EH (cell line): ENCODE data around the gene CASQ1.
A peak's percentile ranks its signal among the peaks of the same experiment; 100 is the strongest.

Experiments used
- DNase-seq: peaks from one replicate; pipeline ENCODE4 v3.0.0-alpha.2; 2015; ENCODE audit warnings: low read depth

CASQ1 gene

DNA sequence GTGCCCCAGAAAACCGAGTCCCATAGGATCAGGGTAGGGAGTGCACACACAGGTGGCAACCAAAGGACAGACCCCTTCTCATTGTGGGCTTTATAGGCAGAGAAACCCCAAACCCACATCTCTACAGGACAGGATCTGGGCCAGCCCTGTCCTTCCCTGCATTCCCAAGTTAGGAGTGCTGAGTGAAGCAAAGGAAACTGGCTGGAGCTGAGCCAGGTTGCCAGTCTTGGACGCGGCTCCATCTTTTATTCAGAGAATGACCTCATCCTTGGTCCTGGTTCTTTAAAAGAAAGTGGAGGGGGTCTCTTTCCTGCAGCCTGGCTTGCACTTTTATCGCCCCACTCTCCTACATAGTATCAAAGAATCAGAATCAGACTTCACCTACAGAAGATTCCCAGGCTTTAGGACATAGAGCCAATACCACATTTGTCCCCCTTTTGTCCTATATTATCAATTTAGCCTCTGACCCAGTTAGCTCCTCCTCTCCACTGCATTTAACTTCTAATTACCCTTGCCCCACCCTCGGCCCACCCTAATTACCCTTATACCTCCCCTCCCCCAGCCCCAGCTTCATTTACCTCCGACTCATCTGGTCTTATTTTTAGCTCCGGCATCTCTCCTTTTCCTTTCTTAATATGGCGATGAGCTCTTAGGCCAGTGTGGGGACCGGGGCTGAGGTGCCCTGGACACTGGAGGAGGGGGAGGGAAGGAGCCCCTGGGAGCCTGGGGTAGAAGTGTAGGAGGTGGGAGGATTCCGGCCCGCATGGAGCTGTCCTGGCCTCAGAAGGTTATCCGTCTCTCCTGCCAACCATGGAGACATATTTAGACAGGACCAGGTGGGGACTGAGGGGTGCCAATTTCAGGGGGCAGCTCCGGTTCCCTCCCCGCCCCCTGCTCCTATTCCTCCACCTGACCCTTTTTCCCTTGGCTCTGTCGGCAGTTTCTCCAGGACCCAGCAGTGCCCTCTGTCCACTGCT is at the start of gene CASQ1:
TSS of gene CASQ1 (plus strand) at position 927 of the 977 bp plus-strand sequence. CDS start 177 bp downstream, outside the sequence.
- DNase-seq = peak; percentile 68

- no peak for DNase-seq
These were observed 46.7 kb upstream of the CASQ1 start for GRCh38 chr1:160143695-160144094.

GRCh38 chr1:160144921-160145320 is 45.5 kb upstream of the CASQ1 start:
- DNase-seq = peak; percentile 91

GRCh38 chr1:160146107-160146506 is 44.3 kb upstream of the CASQ1 start:
- no peak for DNase-seq

GRCh38 chr1:160148121-160148520 is 42.3 kb upstream of the CASQ1 start:
- DNase-seq = no peak

DNA sequence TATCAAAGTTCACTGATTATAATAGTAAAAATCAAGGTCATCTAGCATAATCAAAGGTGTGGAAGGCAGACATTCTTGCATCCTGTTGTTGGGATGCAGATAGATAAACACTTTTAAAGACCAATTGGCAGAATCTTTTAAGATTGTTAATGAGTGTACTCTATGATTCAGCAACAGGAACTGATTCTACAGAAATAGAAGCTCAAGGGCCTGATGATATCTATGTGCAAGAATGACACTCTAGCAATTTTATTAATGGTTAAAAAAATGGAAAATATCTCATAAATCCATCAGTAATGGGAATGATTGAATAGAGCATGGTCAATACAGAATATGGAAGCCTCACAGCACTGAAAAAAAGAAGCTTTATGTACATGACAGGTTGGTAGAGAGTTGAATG is 41.1 kb upstream of the CASQ1 start:
- DNase-seq = peak; percentile 52

- DNase-seq = peak; percentile 82
These were observed 40.7 kb upstream of the CASQ1 start for GRCh38 chr1:160149716-160150115.

- no peak for DNase-seq
These were observed 39.1 kb upstream of the CASQ1 start, which contains the start of gene ATP1A4 for GRCh38 chr1:160151303-160151702. ATP1A4 (plus strand) TSS chr1:160151603; CDS start chr1:160152041, 438 bp downstream.

- no peak for DNase-seq
These were observed 35.6 kb upstream of the CASQ1 start for GRCh38 chr1:160154790-160155189.

GRCh38 chr1:160156361-160156760 is 34.0 kb upstream of the CASQ1 start:
- DNase-seq = no peak

- DNase-seq = no peak
These were observed 33.2 kb upstream of the CASQ1 start for GRCh38 chr1:160157174-160157573.

GRCh38 chr1:160158031-160158430 is 32.3 kb upstream of the CASQ1 start:
- DNase-seq = no peak

DNA sequence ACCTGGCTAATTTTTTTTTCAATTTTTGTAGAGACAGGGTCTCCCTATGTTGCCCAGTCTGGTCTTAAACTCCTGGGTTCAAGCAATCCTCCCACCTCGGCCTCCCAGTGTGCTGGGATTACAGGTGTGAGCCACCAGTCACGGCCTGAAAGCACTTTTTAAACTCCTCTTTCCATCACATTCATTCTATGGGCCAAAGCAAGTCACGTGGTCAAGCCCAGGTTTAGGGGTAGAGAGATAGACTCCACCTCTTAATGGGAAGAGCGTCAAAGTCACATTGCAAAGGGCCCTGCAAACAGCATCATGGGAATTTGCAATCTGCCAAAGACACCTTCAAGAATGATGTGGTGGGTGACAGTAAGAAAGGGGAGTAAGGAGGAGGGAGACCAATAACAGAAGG is 31.8 kb upstream of the CASQ1 start:
- no peak for DNase-seq

DNA sequence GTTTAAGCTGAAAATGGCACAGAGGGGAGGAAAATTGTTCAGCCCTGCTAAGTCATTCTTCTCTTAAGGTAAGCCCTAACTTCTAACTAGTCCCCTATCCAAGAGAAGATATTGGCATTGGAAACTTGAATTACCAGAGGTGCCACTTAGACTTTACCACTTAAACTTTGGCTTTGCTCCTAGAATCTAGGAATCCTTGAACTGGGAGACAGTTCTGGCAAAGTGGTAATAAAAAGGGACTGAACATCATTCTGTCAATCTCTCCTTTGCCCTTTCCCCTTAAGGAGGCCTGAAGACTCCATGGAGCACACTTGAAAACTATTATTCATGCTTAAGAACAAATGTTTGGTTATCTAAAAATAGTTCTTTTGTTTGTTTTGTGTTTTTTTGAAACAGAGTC is 30.5 kb upstream of the CASQ1 start:
- DNase-seq = peak; percentile 62

DNA sequence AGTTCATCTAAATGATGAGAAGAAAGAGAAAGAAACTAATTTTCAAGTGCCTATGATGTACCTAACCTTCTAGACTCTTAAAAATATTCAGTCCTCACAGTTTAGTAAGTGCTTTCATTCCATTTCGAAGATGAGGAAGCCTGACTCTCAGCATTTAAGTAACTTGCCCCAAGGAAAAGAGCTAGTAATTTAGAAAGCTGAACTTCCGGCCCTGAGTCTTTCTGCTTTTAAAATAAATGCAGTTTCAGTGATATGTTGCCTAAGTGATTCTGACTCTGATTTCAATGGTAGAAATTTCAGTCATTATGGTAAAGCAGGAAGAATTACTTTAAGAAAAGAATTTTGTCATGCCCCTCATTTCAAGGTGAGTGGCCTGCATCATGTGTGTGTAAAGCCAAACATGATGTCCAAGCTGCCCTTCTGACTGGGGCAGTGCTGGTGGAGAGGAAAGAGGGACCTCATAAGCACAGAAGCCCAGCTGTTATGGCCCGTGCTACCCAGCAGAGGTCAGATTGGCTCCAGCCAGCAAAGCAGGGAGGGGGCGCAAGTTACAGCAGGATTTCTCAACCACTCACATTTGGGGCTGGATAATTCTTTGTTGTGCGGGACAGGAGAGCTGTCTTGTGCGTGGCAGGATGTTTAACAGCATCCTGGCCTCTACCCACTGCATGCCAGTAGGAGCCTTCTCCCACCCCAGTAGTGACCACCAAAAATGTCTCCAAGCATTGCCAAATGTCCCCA is 28.2 kb upstream of the CASQ1 start:
- DNase-seq = peak; percentile 43

- no peak for DNase-seq
These were observed 27.4 kb upstream of the CASQ1 start for GRCh38 chr1:160162931-160163330.

DNA sequence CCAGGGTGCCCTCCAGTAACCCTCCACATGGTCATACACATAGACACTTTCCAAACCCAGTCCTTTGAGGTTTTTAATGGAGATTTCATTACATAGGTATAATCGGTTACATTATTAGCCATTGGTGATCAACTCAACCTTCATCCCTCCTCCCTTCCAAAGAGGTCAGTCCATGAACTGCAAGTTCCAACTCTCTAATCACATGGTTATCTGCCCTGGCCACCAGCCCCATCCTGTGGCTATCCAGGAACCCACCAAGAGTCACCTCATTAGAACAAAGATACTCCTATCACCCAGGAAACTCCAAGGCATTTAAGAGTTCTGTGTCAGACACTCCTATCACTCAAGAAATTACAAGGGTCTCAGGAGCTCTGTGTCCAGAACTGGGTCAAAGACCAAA is 26.8 kb upstream of the CASQ1 start:
- peak; percentile 44 for DNase-seq

DNA sequence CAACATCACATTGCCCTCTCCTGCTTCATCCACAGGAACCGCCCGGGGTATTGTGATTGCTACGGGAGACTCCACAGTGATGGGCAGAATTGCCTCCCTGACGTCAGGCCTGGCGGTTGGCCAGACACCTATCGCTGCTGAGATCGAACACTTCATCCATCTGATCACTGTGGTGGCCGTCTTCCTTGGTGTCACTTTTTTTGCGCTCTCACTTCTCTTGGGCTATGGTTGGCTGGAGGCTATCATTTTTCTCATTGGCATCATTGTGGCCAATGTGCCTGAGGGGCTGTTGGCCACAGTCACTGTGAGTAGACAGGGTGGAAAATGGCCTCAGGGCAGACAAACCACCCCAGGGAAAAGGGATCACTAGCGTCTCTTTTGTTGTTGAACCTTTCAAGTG is 26.3 kb upstream of the CASQ1 start:
- DNase-seq = no peak

GRCh38 chr1:160166166-160166868 is 24.1 kb upstream of the CASQ1 start:
- no peak for DNase-seq

DNA sequence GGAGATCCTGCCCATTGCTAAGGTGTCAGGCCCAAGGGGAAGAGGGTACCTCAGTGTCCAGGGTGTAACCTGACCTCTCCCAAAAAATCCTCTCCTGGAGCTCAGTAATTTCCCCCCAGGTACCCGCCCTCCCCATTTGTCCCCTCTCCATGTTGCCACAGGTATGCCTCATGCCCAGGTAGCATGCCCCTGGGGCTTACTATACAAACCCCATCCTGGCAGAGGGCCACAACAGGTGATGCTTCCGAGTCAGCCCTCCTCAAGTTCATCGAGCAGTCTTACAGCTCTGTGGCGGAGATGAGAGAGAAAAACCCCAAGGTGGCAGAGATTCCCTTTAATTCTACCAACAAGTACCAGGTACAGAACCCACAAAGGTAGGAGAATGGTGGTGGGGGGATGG is 23.3 kb upstream of the CASQ1 start:
- no peak for DNase-seq

DNA sequence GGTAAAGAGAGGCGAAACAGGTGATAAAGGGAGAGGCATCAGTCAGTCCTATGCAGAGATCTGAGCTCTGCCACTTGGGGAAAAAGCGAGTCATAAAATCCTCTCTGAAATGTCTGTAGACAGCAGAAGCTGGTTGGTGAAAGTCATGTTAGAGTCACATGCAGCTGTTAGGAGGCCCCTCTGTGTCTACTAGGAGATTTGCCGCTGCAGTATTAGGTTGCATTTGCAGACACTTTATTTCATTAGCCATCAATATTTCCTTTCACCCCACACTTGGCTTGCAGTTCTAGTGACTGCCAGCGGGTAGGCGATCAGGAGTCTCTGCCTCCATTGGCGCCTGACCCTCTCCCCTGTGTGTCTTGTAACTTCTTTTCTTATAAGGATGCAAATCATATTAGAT is 22.8 kb upstream of the CASQ1 start:
- DNase-seq = no peak

- no peak for DNase-seq
These were observed 22.4 kb upstream of the CASQ1 start for GRCh38 chr1:160168016-160168415.
